Endodermal cell (in vitro differentiated cells): ENCODE results near the gene EGFL8. TPM values are rescaled to one million over a fixed set of nuclear protein-coding genes. Genes with fewer than 3 reads are reported as not detected.

Experiments
- DNase-seq: peaks from one replicate; pipeline ENCODE4 v3.0.0-alpha.2; 2017
- H3K27ac ChIP-seq: 2 replicates; pipeline ENCODE4 v1.5.1; 2013; ENCODE audit warnings: mild to moderate bottlenecking, low read depth, low read length, moderate library complexity
- H3K27me3 ChIP-seq: 2 replicates; pipeline ENCODE4 v1.6.1; 2013; ENCODE audit warnings: mild to moderate bottlenecking, low read length, moderate library complexity; ENCODE audit not compliant: insufficient read depth, control insufficient read depth, poor library complexity, severe bottlenecking
- H3K36me3 ChIP-seq: 2 replicates; pipeline ENCODE4 v1.7.0; 2013; ENCODE audit warnings: mild to moderate bottlenecking, low read length, moderate library complexity; ENCODE audit not compliant: control insufficient read depth, insufficient read depth
- H3K4me1 ChIP-seq: one replicate; pipeline ENCODE4 v1.7.0; 2013; ENCODE audit warnings: low read length; ENCODE audit not compliant: control insufficient read depth, insufficient read depth
- H3K4me3 ChIP-seq: 2 replicates; pipeline ENCODE4 v1.5.1; 2013; ENCODE audit warnings: mild to moderate bottlenecking, low read length, moderate library complexity
- H3K9ac ChIP-seq: 2 replicates; pipeline ENCODE4 v1.6.1; 2013; ENCODE audit warnings: mild to moderate bottlenecking, low read length, moderate library complexity; ENCODE audit not compliant: poor library complexity, severe bottlenecking; ENCODE audit errors: extremely low read depth
- H3K9me3 ChIP-seq: 2 replicates; pipeline ENCODE4 v1.6.1; 2013; ENCODE audit warnings: mild to moderate bottlenecking, low read length, moderate library complexity; ENCODE audit not compliant: control insufficient read depth
- H3K27ac Mint-ChIP-seq: 2 replicates; pipeline ENCODE4 v1.8.0; 2020; ENCODE audit warnings: mixed read lengths
- H3K27me3 Mint-ChIP-seq: 2 replicates; pipeline ENCODE4 v1.8.0; 2021; ENCODE audit warnings: mild to moderate bottlenecking, mixed read lengths; ENCODE audit not compliant: insufficient read depth
- H3K36me3 Mint-ChIP-seq: 2 replicates; pipeline ENCODE4 v1.8.0; 2020; ENCODE audit warnings: low read depth, mixed read lengths
- H3K4me1 Mint-ChIP-seq: 2 replicates; pipeline ENCODE4 v1.8.0; 2020; ENCODE audit warnings: mixed read lengths
- H3K4me3 Mint-ChIP-seq: 2 replicates; pipeline ENCODE4 v1.8.0; 2020; ENCODE audit warnings: mild to moderate bottlenecking, moderate library complexity, mixed read lengths
- H3K9me3 Mint-ChIP-seq: 2 replicates; pipeline ENCODE4 v1.8.0; 2020; ENCODE audit warnings: mild to moderate bottlenecking, mixed read lengths
- CTCF ChIP-seq: fragments of 200-600 bp; sonication (generic); conservative IDR thresholded peaks from 2 replicates; pipeline ENCODE4 v1.5.0; 2021; ENCODE audit warnings: antibody characterized with exemption, mild to moderate bottlenecking
- WGBS, 2 experiments: methylation state at CpG; one replicate each; pipeline versions ENCODE4 v1.1.5 to v1.1.7; 2013; ENCODE audit warnings: missing lambda C conversion rate in 2 of 2, mixed read lengths in 1 of 2; ENCODE audit not compliant: insufficient coverage in 1 of 2, insufficient read length in 1 of 2; 5-methylcytosine and 5-hydroxymethylcytosine counted together
- total RNA-seq, 2 donors: library from RNA; stranded (reverse); fragmentation: NEBNext Ultra II Directional in 1 of 2; extraction: Animal tissue kit (Norgen Biotek cat#: 25700) in 1 of 2; gene quantifications; 2 replicates in 1 of 2; 3 replicates in 1 of 2; pipeline ENCODE4 v1.2.1, GENCODE V29; 2021

The EGFL8 gene
- total RNA-seq, 2 donors from 2014 or later = 27.9 to 39.6 TPM

DNA sequence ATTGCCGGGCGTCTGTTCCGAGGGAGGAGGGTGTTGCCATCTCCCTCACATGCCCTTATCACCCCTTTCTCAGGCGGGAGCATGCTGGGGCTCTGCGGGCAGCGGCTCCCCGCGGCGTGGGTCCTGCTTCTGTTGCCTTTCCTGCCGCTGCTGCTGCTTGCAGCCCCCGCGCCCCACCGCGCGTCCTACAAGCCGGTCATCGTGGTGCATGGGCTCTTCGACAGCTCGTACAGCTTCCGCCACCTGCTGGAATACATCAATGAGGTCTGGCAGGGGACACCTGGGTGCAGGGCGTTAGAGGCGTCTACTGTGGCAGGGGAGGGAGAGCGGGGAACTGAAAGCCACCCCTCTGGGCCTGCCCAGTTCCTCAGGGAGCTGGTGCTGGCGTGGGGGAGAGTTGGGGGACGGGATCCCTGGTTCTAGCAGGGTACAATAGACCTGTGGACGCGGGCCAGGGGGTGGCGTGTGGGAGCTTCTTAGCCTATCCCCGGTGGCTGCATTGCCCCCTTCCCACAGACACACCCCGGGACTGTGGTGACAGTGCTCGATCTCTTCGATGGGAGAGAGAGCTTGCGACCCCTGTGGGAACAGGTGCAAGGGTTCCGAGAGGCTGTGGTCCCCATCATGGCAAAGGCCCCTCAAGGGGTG, 9.8 kb upstream of the EGFL8 start:
- Histone ChIP-seq H3K4me3 (peak overlapping the region; percentile 98), H3K4me1 (peaks cover 11% of the 10 kb centered on the region)

GRCh38 chr6:32156891-32157290, 7.5 kb upstream of the EGFL8 start:
- Histone ChIP-seq H3K27ac (no peak overlapping the region), H3K9ac (no peak overlapping the region), H3K4me1 (peaks cover 11% of the 10 kb centered on the region), H3K4me3 (no peak overlapping the region), H3K36me3 (peaks cover 36% of the 10 kb centered on the region), H3K9me3 (peaks cover 16% of the 10 kb centered on the region), H3K27me3 (no peaks in the 10 kb centered on the region)
- WGBS, 2 experiments = 92 to 96% methylated on average over 8 to 9 of the region's 9 CpGs
- no peak for TF ChIP-seq CTCF
- peaks cover 8% of the 10 kb centered on the region for H3K27me3 Mint-ChIP-seq
- H3K36me3 Mint-ChIP-seq = peaks cover 49% of the 10 kb centered on the region
- H3K27ac Mint-ChIP-seq = no peak overlapping the region
- H3K9me3 Mint-ChIP-seq = peaks cover 11% of the 10 kb centered on the region
- no peak for DNase-seq
- peaks cover 28% of the 10 kb centered on the region for H3K4me1 Mint-ChIP-seq
- no peak overlapping the region for H3K4me3 Mint-ChIP-seq

More for the DNA sequence above, 9.8 kb upstream of the EGFL8 start:
- peaks cover 36% of the 10 kb centered on the region for H3K36me3 ChIP-seq
- H3K9ac ChIP-seq = peak overlapping the region; percentile 94
- H3K9me3 Mint-ChIP-seq = peaks cover 11% of the 10 kb centered on the region
- peaks cover 40% of the 10 kb centered on the region for H3K4me1 Mint-ChIP-seq
- TF ChIP-seq CTCF = peak; percentile 77
- peak overlapping the region; percentile 97 for H3K4me3 Mint-ChIP-seq
- H3K9me3 ChIP-seq = peaks cover 16% of the 10 kb centered on the region
- H3K36me3 Mint-ChIP-seq = peaks cover 41% of the 10 kb centered on the region
- peak overlapping the region; percentile 75 for H3K27ac ChIP-seq
- H3K27me3 Mint-ChIP-seq = peaks cover 22% of the 10 kb centered on the region
- peak; percentile 91 for DNase-seq
- H3K27me3 ChIP-seq = no peaks in the 10 kb centered on the region
- 16 to 29% methylated on average over 23 to 34 of the region's 34 CpGs for WGBS, 2 experiments
- H3K27ac Mint-ChIP-seq = peak overlapping the region; percentile 98

DNA sequence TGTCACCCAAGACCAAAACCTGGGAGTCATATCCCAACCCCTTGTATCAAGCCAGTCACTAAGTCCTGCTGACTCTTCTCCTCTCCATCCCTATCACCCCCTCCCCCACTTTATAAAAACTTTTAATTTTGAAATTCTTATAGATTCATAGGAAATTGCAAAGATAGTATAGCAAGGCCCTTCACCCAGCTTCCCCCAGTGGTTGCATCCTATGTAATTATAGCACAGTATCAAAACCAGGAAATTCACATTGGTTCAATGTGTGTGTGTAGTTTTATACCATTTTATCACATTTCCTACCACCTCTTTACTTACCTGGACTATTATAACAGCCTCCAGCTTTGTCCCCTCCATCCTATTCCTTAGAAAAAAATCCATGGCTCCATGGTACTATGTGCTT, 6.3 kb upstream of the EGFL8 start:
- no peak overlapping the region for H3K27ac ChIP-seq
- peaks cover 47% of the 10 kb centered on the region for H3K36me3 ChIP-seq
- peaks cover 11% of the 10 kb centered on the region for H3K9me3 Mint-ChIP-seq
- H3K27me3 Mint-ChIP-seq = no peaks in the 10 kb centered on the region
- peaks cover under 1% of the 10 kb centered on the region for H3K4me1 ChIP-seq
- no peak overlapping the region for H3K4me3 Mint-ChIP-seq
- peaks cover 16% of the 10 kb centered on the region for H3K9me3 ChIP-seq
- H3K4me1 Mint-ChIP-seq = peaks cover 16% of the 10 kb centered on the region
- H3K9ac ChIP-seq = no peak overlapping the region
- H3K27ac Mint-ChIP-seq = no peak overlapping the region
- H3K4me3 ChIP-seq = peak overlapping the region; percentile 5
- DNase-seq = no peak
- peaks cover 59% of the 10 kb centered on the region for H3K36me3 Mint-ChIP-seq
- no peaks in the 10 kb centered on the region for H3K27me3 ChIP-seq
- TF ChIP-seq CTCF = no peak
